Muscle of leg (tissue), 11 donors: ENCODE data around the gene SLCO2B1. TPM values are rescaled to one million over a fixed set of nuclear protein-coding genes. Genes with fewer than 3 reads are reported as not detected.
A peak's percentile ranks its signal among the peaks of the same experiment; 100 is the strongest.

Source experiments
- DNase-seq: peaks from one replicate; pipeline ENCODE4 v3.0.0; 2013
- H3K27ac ChIP-seq: one replicate; pipeline ENCODE4 v1.5.1; 2013; ENCODE audit warnings: mild to moderate bottlenecking, low read length, control low read depth
- H3K27me3 ChIP-seq: one replicate; pipeline ENCODE4 v1.6.1; 2013; ENCODE audit warnings: low read length; ENCODE audit not compliant: control insufficient read depth, insufficient read depth
- H3K36me3 ChIP-seq: one replicate; pipeline ENCODE4 v1.6.1; 2013; ENCODE audit warnings: low read length; ENCODE audit not compliant: control insufficient read depth, insufficient read depth
- H3K4me1 ChIP-seq: one replicate; pipeline ENCODE4 v1.6.1; 2013; ENCODE audit warnings: low read length; ENCODE audit not compliant: control insufficient read depth, insufficient read depth
- H3K4me3 ChIP-seq: one replicate; pipeline ENCODE4 v1.5.1; 2013; ENCODE audit warnings: low read length, control low read depth
- H3K9me3 ChIP-seq: replicated peaks from 2 replicates; pipeline ENCODE4 v1.6.1; 2013; ENCODE audit warnings: low read depth, low read length; ENCODE audit not compliant: control insufficient read depth
- WGBS: methylation state at CpG from one replicate; pipeline ENCODE4 v1.1.5; 2013; ENCODE audit warnings: missing lambda C conversion rate; ENCODE audit not compliant: insufficient coverage; 5-methylcytosine and 5-hydroxymethylcytosine counted together
- polyA plus RNA-seq, 8 donors: library from polyadenylated mRNA; unstranded; fragments of 120-200 nt; gene quantifications; one replicate each; pipeline versions ENCODE4 v1.2.1 to v1.2.3, GENCODE V29; 2013; ENCODE audit warnings: inconsistent platforms in 1 of 8, low replicate concordance in 1 of 8; ENCODE audit not compliant: insufficient read length in 8 of 8, insufficient read depth in 1 of 8
- total RNA-seq: library from RNA; stranded (reverse); fragments of 120-200 nt; gene quantifications from one replicate; pipeline ENCODE4 v1.2.4, GENCODE V29; 2013

SLCO2B1 gene
- total and polyA plus RNA-seq, 9 donors = 8.2 to 19.3 (median 12.7) TPM

DNA sequence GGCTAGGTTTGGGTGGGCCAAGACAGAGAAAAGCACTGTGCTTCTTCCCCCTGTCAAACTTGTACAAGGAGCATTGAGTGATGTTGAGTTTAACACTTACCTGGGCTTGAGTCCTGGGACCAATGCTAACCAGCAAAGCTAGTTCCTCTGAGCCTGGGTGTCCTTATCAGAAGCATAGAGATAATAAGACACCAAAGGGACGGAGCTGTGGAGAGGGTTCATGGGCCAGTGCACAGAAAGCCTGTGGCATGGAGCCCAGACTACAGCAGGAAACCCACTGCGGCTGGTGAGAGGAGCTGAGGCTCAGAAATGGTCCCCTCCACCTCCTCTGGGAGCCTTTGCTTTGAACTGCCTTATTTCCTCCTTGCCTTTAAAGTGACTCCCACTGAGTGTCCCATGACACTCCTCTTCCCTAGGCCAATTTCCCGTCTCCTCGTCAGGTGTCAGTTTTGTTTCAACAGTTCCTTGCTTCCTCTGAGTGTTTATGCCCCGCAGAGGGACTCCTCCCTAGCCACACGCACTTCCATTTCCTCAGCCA is 9.4 kb downstream of the SLCO2B1 start:
- peaks cover 2% of the 10 kb centered on the region for H3K36me3 ChIP-seq
- WGBS = 44% methylated on average over 4 of the region's 6 CpGs
- peak; percentile 23 for DNase-seq
- H3K4me3 ChIP-seq = no peak overlapping the region
- H3K9me3 ChIP-seq = no peaks in the 10 kb centered on the region
- H3K27me3 ChIP-seq = no peaks in the 10 kb centered on the region
- H3K4me1 ChIP-seq = peaks cover 56% of the 10 kb centered on the region
- peak overlapping the region; percentile 71 for H3K27ac ChIP-seq

DNA sequence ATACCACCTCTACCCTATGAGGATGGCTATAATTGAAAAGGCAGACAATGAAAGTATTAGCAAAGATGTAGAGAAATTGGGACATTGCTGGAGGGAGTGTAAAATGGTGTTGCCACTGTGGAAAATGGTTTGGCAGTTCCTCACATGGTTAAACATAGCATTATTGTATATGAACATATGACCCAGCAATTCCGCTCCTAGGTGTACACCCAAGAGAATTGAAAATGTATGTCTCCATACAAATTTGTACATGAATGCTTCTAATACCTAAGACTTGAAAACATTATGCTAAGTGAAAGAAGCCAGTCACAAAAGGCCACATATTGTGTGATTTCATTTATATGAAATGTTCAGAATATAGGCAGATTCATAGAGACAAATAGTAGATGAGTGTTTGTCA is 10.0 kb downstream of the SLCO2B1 start:
- H3K36me3 ChIP-seq = peaks cover 2% of the 10 kb centered on the region
- no CpG with 5 or more reads among the region's 1 CpG for WGBS
- H3K4me3 ChIP-seq = no peak overlapping the region

DNA sequence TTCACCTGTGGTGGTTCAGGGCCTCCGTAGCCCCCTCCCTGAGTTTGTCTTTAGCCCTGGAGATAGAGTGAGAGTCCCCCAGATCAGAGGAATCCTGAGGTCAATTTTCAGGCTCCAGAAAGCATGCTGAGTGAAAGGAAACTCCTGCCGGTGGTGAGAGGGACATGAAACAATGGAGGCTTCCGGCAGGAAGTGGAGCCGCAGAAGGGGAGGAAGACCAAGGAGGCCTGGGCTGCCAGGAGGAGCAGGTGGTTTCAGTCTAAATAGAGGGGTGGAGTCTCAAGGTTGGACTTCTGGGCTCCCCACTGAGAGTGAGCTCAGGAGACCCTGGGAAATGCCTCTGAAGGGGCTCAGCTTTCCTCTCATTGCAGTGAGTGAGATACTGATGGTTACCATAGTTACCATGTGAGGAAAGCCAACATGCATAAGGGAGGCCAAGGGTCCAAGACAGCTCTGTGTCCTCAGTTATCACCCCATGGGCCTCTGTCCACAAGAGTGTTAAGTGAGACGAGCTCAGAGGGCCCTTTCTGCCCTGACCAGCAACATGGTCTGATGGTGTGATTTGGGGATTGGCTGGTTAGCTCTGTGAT is 10.7 kb downstream of the SLCO2B1 start:
- Histone ChIP-seq H3K4me3 (no peak overlapping the region), H3K27me3 (no peaks in the 10 kb centered on the region), H3K9me3 (no peaks in the 10 kb centered on the region), H3K36me3 (peaks cover 2% of the 10 kb centered on the region), H3K27ac (peak overlapping the region; percentile 49), H3K4me1 (peaks cover 47% of the 10 kb centered on the region)
- WGBS = 68% methylated on average over 3 of the region's 5 CpGs
- DNase-seq = no peak

More for the DNA sequence above, 10.0 kb downstream of the SLCO2B1 start:
- no peaks in the 10 kb centered on the region for H3K9me3 ChIP-seq
- DNase-seq = no peak
- H3K27me3 ChIP-seq = no peaks in the 10 kb centered on the region
- H3K4me1 ChIP-seq = peaks cover 52% of the 10 kb centered on the region
- peak overlapping the region; percentile 49 for H3K27ac ChIP-seq

DNA sequence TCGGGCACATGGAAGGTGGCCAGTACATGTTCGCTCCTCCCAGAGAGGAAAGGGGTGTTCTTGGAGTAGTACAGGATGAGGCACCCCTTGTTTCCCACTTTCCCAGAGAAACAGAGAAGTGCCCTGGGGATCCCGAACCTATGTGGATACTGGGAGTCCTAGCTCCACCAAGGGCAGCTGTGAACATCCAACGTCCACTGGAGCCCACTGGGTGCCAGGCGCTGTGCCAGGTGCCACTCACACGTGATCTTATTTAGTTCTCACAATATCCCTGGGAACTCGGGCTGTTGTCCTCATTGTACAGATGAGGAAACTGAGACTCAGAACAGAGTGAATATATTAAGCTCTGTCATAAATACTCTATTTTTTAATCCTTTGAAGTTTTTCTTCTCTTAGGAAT is 12.0 kb downstream of the SLCO2B1 start:
- H3K36me3 ChIP-seq = peaks cover 2% of the 10 kb centered on the region
- no peaks in the 10 kb centered on the region for H3K9me3 ChIP-seq
- no peaks in the 10 kb centered on the region for H3K27me3 ChIP-seq
- H3K4me1 ChIP-seq = peaks cover 47% of the 10 kb centered on the region
- DNase-seq = no peak
- no peak overlapping the region for H3K27ac ChIP-seq
- no peak overlapping the region for H3K4me3 ChIP-seq
- no CpG with 5 or more reads among the region's 7 CpGs for WGBS

DNA sequence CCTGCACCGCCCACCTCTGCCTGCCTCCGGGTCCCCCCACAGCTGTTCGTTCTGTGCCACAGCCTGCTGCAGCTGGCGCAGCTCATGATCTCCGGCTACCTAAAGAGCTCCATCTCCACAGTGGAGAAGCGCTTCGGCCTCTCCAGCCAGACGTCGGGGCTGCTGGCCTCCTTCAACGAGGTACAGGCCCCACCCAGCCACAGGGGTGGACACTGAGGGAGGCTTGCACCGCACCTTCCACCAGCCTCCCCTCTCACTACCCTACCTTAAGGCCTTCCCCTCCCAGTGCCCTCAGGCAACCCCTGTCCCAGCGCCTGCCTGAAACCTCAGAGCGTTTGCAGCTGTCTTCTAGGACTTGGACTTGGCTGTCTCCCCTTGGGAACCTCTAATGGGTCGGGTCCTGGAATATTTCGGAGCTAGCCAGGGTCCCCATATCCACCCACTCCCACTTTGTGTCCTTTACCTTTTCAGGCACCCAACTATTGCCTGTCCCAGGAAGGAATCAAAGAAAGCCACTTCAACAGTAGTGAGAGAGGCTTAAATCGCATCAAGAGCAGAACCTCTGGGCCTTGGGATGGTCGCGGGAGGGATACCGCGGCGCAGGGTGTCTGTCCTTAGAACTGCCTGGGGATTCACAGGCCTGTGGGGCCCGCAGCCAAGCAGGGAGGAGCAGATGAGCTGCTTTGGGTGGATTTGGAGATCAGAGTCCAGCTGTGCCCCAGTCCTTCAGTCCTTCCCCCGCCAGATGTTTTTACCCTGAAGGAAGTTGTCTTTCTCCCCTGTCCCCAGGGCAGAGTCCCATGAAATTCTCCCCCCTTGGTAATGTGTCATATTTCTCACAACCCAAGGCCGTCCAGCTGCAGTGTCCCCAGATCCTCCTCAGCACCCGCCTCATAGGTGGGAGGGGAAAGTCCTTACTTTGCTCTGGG is 13.3 kb downstream of the SLCO2B1 start:
- Histone ChIP-seq H3K27ac (peak overlapping the region; percentile 67), H3K27me3 (no peaks in the 10 kb centered on the region), H3K9me3 (no peaks in the 10 kb centered on the region), H3K36me3 (no peaks in the 10 kb centered on the region), H3K4me3 (no peak overlapping the region), H3K4me1 (peaks cover 56% of the 10 kb centered on the region)
- 40% methylated on average over 18 of the region's 25 CpGs for WGBS
- peak; percentile 75 for DNase-seq

DNA sequence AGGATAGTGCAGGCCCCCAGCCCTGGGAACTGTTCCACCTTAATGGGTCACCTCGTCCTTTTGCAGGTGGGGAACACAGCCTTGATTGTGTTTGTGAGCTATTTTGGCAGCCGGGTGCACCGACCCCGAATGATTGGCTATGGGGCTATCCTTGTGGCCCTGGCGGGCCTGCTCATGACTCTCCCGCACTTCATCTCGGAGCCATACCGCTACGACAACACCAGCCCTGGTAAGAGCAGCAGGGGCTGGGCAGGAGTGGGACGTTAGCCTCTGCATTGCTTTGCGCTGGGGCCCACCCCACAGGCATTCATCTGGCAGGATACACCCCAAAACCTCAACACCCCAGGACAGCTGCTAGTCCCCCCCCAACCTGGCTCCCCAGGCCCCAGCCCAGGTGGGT is 14.8 kb downstream of the SLCO2B1 start:
- H3K4me1 ChIP-seq = peaks cover 49% of the 10 kb centered on the region
- H3K4me3 ChIP-seq = no peak overlapping the region
- DNase-seq = no peak
- WGBS = 88% methylated on average over 11 of the region's 11 CpGs
- H3K27me3 ChIP-seq = no peaks in the 10 kb centered on the region
- H3K27ac ChIP-seq = no peak overlapping the region
- no peaks in the 10 kb centered on the region for H3K36me3 ChIP-seq
- no peaks in the 10 kb centered on the region for H3K9me3 ChIP-seq

DNA sequence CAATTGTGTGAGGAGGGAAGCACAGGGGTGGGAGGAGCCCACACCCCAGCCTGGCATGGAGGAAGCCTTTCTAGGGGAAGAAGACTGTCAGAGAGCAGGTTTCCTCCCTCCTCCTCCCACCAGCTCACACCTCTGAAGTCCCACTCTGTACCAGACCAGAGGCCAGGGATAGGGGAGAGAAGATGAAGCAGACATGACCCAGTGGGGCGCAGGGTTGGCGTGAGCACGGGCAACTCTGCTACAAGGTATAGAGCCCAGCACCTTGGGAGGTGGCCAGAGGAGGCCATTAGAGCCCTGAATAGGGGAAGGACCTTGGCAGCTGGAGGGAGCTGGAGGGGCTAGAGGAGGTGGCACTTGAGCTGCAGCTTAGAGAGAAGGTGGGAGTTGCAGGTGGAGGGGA is 15.9 kb downstream of the SLCO2B1 start:
- Histone ChIP-seq H3K36me3 (no peaks in the 10 kb centered on the region), H3K27me3 (no peaks in the 10 kb centered on the region), H3K9me3 (no peaks in the 10 kb centered on the region), H3K4me1 (peaks cover 45% of the 10 kb centered on the region), H3K4me3 (no peak overlapping the region), H3K27ac (no peak overlapping the region)
- no peak for DNase-seq
- 89% methylated on average over 3 of the region's 3 CpGs for WGBS

DNA sequence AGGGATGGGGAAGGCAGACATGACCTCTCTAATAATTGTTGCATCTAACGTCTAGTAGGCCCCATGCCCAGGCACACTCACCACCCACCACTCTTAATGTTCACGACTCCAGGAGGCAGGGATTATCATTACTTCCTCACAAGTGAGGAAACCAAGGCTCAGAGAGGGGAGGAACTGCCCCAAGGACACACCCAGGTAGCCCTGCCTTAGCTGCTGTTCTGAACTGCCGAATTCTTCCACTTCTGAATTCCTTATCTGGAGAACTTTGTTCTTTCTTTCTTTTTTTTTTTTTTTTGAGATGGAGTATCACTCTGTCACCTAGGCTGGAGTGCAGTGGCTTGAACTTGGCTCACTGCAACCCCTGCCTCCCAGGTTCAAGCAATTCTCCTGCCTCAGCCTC is 16.7 kb downstream of the SLCO2B1 start:
- WGBS = no CpG with 5 or more reads among the region's 3 CpGs

DNA sequence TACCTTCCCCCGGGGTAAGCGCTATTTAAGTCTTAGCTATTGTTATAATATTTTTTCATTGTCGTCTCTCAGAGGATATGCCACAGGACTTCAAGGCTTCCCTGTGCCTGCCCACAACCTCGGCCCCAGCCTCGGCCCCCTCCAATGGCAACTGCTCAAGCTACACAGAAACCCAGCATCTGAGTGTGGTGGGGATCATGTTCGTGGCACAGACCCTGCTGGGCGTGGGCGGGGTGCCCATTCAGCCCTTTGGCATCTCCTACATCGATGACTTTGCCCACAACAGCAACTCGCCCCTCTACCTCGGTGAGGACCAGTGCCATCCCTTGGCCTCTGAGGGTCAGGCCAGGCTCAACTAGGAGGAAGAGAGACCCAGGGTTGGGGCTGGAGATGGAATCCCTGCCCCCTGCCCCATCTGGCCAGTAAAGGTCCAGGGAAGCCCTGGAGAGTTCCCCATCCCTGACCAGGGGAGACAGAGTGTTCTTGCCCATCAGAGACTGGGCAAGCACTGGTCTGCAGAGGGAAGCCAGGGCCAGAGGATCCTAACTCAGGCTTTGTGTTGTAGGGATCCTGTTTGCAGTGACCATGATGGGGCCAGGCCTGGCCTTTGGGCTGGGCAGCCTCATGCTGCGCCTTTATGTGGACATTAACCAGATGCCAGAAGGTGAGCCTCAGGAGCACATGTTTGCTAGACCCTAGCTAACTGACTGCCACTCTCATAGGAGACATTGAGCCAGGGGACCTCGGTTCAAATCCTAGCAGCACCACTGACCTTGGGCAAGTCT is 18.4 kb downstream of the SLCO2B1 start:
- Histone ChIP-seq H3K9me3 (no peaks in the 10 kb centered on the region), H3K27ac (no peak overlapping the region), H3K36me3 (peaks cover 7% of the 10 kb centered on the region), H3K27me3 (no peaks in the 10 kb centered on the region), H3K4me3 (no peak overlapping the region), H3K4me1 (peaks cover 27% of the 10 kb centered on the region)
- 79% methylated on average over 4 of the region's 13 CpGs for WGBS
- no peak for DNase-seq

More for the DNA sequence above, 16.7 kb downstream of the SLCO2B1 start:
- DNase-seq = no peak
- Histone ChIP-seq H3K4me3 (no peak overlapping the region), H3K36me3 (peaks cover 4% of the 10 kb centered on the region), H3K27me3 (no peaks in the 10 kb centered on the region), H3K27ac (no peak overlapping the region), H3K4me1 (peaks cover 43% of the 10 kb centered on the region), H3K9me3 (no peaks in the 10 kb centered on the region)
